ENCODE data around the gene TMEM54.

TMEM54 gene

DNA sequence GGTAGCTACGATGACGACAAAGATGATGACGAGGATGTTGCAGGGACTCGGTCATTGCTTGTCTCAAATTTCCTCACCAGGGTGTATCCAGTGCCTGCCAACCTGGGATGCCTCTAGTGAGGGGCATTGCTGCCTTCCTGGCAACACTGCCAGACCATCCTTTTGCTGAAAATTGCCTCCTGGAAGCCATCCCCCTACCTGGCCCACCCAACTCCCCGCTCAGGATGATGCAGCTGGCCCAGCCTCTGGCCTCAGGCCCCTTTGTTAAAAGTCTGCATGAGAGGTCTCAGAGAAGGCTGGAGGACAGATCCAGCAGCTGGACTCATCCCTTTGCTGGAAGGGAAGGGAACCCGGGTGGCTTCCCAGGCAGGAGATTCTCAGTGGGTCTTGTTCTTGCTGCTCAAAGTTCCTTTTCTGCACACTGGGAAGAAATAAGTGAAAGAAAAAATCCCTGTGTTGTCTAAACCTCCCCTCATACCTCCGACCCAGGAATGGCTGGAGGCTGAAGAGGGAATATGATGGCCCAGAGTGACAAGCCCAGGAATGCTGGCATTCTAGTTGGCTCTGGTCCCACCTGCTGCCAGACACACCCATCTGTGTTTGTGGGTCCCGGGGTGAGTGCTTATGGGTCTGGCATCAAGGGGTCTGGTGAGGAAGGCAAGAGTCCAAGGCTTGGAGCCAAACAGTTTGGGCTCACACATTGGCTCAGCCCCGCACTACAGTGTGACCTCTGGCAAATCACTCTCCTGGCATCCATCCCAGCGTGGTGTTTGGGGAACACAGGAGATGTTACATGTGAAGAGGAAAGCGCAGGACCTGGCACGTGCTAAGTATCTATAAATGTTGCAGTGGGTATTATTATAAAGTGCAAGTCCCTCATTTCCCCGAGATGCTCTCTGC, 23.7 kb downstream of the TMEM54 start:
- DNase-seq = peak; percentile 66

GRCh38 chr1:32876341-32877210, 24.6 kb downstream of the TMEM54 start:
- DNase-seq = no peak

GRCh38 chr1:32874860-32875752, 26.1 kb downstream of the TMEM54 start:
- DNase-seq = no peak

- no peak for DNase-seq
Observed at GRCh38 chr1:32873484-32873883, 27.7 kb downstream of the TMEM54 start.

GRCh38 chr1:32872192-32872460, 29.1 kb downstream of the TMEM54 start:
- no peak for DNase-seq

DNA sequence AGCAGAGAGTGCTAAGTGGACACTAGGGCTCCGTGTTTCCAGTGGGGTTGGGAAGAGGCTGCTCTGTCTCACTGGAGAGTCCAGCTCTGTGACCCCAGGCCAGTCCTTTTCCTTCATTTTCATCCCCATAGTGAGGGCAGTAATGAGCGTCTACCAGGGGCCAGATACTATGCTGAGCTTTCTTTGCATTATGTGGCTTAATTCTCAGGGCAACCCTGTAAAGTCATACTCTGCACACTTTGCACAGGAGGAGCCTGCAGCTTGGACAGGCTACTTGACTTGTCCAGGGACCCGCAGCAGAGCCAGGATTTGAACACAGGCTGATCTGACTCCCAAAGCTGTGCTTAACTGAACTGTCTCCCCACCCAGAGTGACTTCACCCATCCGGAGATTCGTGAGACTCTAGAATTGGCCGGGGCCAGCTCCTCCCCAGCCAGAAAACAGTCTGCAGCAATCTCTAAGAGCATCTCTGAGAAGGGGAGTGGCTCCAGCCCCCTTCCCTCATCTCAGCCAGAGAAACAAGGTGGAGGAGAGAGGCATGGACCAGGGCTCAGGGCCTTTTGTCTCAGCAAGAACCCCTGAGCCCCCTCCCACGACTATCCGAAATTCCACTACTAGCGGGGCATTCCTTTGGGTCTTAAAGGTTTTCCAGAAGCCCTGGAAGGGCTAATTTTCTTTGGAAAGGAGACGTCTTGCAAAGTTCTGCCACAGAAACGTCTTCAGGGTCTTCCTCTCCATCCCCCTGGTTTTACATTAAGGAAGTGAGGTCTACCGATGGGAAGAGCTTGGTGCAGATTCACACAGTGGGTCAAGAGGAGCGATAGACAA, 29.6 kb downstream of the TMEM54 start:
- no peak for DNase-seq

- DNase-seq = no peak
Observed at GRCh38 chr1:32870615-32871363, 30.4 kb downstream of the TMEM54 start, which contains the start of gene FNDC5. FNDC5 (minus strand) TSS chr1:32870912.

DNA sequence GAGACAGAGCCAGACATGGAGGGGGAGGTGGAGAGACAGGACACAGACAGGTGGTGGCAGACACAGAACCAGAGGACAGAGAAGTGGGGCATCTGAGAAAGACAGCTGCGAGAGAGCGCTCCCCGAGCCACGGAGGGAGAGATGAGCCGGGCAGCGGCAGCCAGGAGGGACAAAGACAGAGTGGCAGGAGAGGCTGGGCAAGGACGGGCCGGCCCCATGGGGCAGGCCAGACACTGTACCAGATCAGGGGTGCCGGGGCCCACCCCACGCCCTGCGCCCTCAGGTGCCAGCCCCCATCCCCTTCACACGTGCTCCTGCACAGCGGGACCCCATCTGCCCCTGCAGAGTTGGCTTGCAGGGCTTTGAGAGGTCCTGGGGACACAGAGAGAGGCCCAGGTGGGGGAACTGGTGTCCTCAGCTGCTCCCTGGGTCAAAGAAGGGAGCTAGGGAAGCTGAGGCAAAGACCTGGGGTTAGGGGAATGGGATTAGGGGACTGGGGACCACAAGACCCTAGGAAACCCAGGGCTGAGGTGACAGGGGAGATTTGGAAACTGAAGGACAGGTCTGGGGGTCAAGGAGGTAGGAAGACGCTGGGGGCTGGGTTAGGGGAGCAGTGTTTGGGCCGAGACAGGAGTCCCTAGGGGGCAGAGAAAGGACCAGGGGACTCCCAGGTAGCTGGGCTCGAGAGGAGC, 31.1 kb downstream of the TMEM54 start:
- DNase-seq = no peak

- no peak for DNase-seq
Observed at GRCh38 chr1:32868806-32869455, 32.3 kb downstream of the TMEM54 start.

DNA sequence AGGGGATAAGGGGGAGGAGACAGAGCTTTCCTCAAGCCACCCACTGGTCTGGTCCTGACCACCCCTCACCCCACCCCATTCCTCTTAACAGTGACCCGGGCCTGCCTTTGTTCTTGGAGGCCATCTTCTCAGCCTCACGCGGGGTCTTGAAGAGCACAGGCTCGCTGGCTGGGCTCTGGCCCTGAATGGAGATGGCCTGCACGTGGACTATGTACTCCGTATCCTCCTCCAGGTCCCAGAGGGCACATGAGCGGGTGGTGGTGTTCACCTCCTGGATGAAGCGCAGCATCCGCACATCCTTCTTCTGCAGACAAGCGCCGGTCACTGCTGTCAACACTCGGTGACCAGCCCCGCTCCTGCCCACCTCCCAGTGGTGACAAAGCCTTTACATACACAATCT, 33.1 kb downstream of the TMEM54 start:
- no peak for DNase-seq

DNA sequence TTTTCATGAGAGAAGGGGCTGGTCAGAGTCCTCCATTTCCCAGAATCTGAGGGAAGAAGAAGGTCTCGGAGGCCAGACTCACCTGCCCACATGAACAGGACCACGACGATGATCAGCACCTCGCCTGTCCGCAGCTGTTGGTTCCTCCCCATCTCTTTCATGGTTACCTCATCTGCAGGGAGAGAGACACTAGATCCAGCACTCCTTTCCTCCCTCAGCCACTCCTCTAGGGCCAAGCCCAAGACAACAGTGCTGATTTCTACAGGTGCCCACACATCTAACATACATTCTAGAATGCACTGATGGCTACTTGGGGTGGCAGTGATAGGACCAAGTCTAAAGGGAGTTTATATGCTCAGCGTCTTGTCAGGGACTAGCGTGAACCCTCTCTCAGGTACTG, 33.5 kb downstream of the TMEM54 start:
- DNase-seq = no peak

DNA sequence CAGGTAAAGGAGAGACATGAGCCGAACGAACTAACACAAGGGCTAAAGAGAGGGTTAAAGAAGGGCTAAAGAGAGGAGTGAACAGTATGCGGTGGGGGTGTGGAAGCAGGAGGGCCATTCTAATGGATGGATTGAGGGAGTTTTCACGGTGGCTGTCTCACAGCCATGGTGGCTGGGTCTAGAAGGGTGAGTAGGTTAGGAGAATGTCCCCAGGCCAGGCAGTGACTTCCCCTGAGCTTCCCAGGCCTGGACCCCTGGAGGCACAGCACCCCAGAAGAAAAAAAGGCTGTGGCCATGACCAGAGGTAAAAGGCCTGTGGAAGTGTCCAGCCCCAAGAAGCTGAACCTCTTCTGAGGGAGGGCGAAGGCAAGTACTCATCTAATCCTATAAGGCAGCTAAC, 34.0 kb downstream of the TMEM54 start:
- DNase-seq = no peak

DNA sequence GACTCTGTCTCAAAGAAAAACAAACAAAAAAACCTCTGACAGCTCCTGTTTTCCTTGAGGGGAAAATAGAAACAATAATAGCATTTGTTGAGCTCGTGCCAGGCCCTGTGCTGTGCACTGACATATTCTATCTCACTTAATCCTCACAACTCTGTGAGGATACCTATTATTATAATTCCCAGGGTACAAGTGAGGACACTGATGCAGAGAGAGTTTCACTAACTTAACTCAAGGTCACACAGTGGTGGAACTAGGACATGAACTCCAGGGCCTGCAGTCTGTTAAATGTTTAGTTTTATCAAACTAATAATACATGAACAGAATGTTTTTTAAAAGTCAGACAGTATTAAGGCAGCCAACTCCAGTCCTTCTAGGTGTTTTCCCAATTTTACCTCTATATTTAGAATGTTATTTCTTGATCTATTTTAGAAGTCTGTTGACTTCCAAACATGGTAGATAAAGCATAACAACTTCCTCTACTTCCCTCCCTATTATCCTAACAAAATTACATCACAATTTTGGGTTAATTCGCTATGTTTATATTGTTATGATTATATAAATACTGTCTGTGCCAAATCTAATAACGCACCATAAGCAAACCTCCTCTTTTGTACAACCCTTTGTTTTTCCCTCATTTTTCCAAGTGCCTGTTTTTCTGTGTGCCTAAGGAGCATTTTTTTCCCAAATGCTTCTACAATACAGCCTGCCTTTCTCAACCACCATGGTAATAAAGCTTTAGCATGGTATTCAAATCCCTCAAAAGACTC, 35.4 kb downstream of the TMEM54 start:
- no peak for DNase-seq

DNA sequence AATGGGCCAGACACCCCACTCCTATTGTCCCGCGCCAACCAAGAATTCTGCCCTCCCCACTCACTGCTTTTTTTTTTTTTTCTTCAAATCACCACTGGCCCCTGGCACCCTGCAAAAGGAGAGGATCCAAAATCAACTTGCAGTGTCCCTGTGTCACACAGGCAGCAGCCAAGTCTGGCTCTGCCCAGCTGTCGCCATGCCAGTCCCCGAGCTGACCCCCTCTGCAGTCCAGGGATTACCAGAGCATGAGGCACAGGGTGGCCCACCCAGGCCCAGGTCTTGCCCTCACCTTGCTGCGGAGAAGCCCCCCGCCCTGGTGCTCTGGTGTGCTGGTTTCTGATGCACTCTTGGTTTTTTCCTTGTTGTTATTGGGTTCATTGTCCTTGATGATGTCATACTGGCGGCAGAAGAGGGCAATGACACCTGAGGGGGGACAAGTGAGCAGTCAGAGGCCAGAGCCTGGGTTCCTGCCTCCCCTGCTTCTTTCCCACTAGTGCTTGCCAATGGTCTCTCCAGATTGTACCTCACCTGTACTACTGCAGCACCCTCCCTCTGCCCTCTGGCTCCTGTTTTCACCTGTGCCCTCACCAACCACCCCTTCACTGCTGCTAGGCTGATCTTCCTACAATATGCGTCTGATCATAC, 36.7 kb downstream of the TMEM54 start:
- DNase-seq = no peak

DNA sequence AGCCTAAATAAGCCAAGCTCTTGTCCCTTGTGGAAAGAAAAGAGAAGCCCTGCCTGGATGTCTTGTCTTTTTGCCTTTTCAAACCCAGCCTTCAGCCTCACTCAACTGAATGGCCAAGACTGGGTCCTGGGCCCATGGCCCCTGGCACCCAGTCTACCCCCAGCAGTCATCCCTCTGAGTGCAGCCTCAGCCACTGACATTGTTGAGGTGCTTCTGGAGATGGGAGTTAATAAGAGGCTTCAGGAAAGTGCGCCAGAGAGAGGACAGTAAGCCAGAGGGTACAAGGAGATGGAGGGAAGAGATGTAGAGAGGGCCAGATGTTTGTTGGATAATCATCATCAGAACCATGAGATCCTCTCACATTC, 37.3 kb downstream of the TMEM54 start:
- no peak for DNase-seq

DNA sequence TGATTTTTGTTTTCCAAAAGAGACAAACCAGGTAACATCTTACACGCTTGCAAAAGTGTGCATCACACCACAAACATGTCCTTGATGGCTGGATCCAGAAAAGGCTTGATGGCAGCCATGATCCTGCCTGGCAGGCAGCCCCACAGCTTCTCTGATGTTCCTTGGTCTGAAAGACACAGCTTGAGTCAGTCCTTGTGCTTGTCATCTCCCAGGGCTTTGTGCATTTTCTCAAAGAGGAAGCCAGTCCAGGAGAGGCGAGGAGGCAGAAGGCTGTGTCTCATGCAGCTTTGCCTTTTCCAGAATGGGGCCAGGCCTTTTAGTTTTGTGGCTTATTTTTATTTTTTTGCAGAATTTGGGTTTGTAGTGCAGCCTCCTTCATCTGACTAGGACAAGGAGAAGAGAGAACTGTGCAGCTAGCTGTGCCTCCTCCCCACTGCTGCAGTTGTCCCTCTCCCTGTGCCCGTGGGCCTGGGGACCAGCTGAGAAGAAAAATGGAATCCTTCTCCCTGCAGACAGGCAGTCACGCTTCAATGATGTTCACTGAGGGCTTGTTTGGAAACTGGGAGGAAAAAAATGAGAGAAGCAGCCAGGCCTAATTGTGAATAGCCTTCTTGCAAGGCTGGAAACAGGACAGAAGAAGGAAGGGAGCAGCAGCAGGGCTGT, 37.8 kb downstream of the TMEM54 start:
- DNase-seq = no peak

DNA sequence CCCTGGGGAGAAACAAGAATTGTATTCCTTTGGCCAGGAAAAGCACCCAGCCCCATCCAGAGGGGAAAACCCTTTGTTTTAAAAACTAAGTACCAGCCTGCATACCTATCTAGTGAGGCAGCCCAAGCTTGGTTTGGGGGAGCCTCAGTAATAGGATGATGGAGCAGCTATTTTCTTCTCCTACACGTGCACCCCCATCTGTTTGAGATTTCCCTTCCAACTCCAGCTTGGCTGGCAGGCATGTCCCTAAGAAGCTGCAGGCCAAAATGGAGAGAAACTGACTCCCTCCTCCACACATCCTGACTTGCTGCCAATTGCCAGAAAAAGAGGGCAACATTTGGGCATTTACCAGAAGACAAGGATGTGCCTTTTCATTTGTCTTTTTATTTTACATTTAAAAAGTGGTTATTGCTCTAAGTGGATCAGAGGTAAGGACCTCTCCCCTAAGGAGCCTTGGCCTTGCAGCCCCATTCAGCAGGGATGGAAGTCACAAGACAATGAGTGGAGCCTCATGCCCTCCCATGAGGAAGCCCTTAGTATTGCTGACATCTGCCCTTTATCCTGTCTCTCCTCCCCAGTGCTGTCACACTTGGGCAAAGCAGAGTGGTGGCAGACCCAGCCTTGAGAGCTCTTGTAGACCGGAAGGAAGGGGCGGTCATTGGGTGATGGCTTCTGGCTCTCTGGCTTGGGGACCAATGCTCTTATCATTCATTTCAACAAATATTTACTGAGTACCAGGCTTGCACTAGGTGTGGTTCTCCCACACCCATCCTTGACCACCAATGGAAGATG, 39.1 kb downstream of the TMEM54 start:
- DNase-seq = peak; percentile 65

DNA sequence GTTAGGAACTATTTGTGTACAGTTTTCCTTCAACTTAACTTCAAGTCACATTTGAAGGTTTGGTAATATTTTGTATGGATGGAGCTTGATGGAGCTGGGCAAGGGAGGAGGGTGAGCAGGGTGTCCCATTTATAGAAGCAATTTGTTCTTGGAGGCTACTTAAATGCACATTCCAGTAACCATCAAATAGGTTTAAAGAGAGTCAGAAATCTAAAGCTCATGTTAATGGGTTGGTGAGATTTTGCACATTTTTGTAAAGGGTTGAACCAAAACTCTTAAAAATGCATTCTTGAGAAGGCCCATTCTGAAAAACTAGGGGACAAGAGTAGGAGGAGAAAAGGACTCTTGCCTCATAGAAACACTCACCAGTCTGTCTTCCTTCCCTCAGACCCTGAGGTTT, 40.6 kb downstream of the TMEM54 start:
- no peak for DNase-seq
